ENCODE results near the gene NTN1. TPM values are rescaled to one million over a fixed set of nuclear protein-coding genes. Genes with fewer than 3 reads are reported as not detected.

NTN1 gene
- total and polyA plus RNA-seq, 2 experiments from 2014 or later, result 0.42 to 2.1 TPM

DNA sequence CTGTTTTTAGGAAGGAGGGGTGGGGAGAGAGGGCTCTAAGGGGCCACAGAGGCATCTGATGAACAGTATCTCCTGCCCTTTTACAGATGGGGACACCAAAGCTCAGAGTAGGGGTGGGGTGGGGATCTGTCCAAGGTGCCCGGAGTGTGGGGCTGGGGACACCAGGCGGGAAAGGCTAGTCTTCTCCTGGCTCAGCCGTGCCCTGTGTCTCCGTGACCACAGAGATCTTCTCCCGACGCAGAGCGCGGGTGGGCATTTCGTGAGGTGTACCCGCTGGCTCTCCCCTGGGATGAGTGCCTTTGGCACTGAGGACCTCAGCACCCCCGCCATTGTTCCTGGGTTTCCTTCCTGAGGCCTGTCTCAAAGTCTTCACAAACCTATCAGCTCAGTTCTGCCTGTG, 209.6 kb downstream of the NTN1 start:
- H3K79me2 ChIP-seq, result no peaks in the 10 kb centered on the region
- H2AFZ ChIP-seq, result no peak overlapping the region
- WGBS (ENCODE audit: low lambda C conversion rate, missing lambda C conversion rate), result 95% methylated on average over 6 of the region's 11 CpGs
- no peaks in the 10 kb centered on the region for H3K27me3 ChIP-seq
- peaks cover 3% of the 10 kb centered on the region for H3K4me1 ChIP-seq (ENCODE audit: insufficient read depth)
- H3K9me3 ChIP-seq (ENCODE audit: low read depth), result no peaks in the 10 kb centered on the region
- no peaks in the 10 kb centered on the region for H4K20me1 ChIP-seq (ENCODE audit: insufficient read depth, poor library complexity, severe bottlenecking)
- no peak overlapping the region for H3K4me2 ChIP-seq
- TF ChIP-seq, protein P1, sequence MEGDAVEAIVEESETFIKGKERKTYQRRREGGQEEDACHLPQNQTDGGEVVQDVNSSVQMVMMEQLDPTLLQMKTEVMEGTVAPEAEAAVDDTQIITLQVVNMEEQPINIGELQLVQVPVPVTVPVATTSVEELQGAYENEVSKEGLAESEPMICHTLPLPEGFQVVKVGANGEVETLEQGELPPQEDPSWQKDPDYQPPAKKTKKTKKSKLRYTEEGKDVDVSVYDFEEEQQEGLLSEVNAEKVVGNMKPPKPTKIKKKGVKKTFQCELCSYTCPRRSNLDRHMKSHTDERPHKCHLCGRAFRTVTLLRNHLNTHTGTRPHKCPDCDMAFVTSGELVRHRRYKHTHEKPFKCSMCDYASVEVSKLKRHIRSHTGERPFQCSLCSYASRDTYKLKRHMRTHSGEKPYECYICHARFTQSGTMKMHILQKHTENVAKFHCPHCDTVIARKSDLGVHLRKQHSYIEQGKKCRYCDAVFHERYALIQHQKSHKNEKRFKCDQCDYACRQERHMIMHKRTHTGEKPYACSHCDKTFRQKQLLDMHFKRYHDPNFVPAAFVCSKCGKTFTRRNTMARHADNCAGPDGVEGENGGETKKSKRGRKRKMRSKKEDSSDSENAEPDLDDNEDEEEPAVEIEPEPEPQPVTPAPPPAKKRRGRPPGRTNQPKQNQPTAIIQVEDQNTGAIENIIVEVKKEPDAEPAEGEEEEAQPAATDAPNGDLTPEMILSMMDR (IDR thresholded peaks at IDR 0.05; ENCODE audit: poor library complexity), result no peak
- TF ChIP-seq EZH2 (IDR thresholded peaks at IDR 0.05; ENCODE audit: borderline replicate concordance) (no peak), EZH2phosphoT487 (IDR thresholded peaks at IDR 0.05; ENCODE audit: low read depth, severe bottlenecking, unreplicated experiment) (no peak)
- no peaks in the 10 kb centered on the region for H3K9me2 ChIP-seq (replicated peaks; ENCODE audit: insufficient read depth)
- H3K36me3 ChIP-seq (replicated peaks; ENCODE audit: insufficient read depth, low read depth), result no peaks in the 10 kb centered on the region
- no peak overlapping the region for H3K4me3 ChIP-seq
- no peak for DNase-seq (ENCODE audit: low spot score)
- no peak overlapping the region for H3K27ac ChIP-seq

DNA sequence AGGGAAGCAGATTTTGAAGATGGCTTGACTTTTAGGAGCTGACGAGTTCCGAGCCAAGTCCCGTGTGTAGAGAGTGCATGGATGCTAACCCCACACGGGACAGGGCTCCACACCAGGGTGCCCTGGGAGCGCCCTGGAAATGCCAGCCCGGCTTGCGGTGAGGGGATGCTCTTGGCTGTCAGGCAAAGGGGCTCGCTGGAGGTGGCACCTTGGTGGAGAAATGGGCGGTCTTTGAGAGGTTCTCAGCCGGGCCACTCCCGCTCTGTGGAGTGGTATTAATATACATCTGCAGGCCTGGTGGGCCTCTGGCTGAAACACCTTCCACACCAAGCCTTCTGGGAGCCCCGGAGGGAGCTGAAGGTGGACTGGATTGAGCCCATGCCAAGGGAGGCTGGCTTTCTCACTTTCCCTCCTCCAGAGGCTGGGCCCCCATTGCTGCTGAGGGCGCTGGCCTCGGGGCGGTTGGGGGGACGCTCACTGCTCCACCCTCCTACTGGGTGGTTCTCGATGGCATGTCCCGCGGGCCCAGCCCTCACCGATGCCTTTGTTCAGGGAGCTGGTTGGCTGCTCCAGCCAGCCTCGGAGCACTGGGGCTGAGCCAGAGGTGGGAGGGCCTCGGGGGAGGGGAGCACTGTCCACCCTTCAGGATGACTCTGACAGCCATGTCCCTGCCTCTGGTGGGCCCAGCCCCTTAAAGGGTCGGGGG, 210.3 kb downstream of the NTN1 start:
- Histone ChIP-seq H3K79me2 (no peaks in the 10 kb centered on the region), H4K20me1 (ENCODE audit: insufficient read depth, poor library complexity, severe bottlenecking) (no peaks in the 10 kb centered on the region), H3K4me2 (no peak overlapping the region), H3K9me2 (replicated peaks; ENCODE audit: insufficient read depth) (no peaks in the 10 kb centered on the region), H3K4me3 (no peak overlapping the region), H3K27me3 (no peaks in the 10 kb centered on the region), H3K9me3 (ENCODE audit: low read depth) (no peaks in the 10 kb centered on the region), H3K4me1 (ENCODE audit: insufficient read depth) (peaks cover 3% of the 10 kb centered on the region), H3K27ac (no peak overlapping the region), H2AFZ (no peak overlapping the region), H3K36me3 (replicated peaks; ENCODE audit: insufficient read depth, low read depth) (no peaks in the 10 kb centered on the region)
- 94% methylated on average over 23 of the region's 23 CpGs for WGBS (ENCODE audit: low lambda C conversion rate, missing lambda C conversion rate)
- DNase-seq (ENCODE audit: low spot score), result no peak
- no peak for TF ChIP-seq EZH2 (IDR thresholded peaks at IDR 0.05; ENCODE audit: borderline replicate concordance)
- TF ChIP-seq, protein P1 (IDR thresholded peaks at IDR 0.05; ENCODE audit: poor library complexity), result no peak
- TF ChIP-seq EZH2phosphoT487 (IDR thresholded peaks at IDR 0.05; ENCODE audit: low read depth, severe bottlenecking, unreplicated experiment), result no peak

DNA sequence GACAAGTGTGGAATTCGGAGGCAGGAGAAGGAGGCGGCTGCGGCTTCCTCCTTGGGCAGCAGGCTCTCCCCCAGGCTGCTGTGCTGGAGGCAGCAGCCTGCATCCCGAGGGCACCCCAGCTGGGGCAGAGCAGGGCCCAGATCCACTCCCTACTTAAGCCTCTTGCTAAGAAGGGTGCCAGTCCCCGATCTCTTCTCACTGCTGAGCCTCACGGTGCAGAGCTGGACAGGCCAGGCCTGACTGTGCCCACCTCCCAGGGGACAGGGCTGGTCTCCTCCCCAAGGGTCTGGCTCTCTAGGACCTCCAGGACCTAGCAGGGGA, 210.8 kb downstream of the NTN1 start:
- Histone ChIP-seq H3K79me2 (no peaks in the 10 kb centered on the region), H4K20me1 (ENCODE audit: insufficient read depth, poor library complexity, severe bottlenecking) (no peaks in the 10 kb centered on the region), H2AFZ (no peak overlapping the region), H3K36me3 (replicated peaks; ENCODE audit: insufficient read depth, low read depth) (no peaks in the 10 kb centered on the region), H3K4me1 (ENCODE audit: insufficient read depth) (peaks cover 3% of the 10 kb centered on the region), H3K9me2 (replicated peaks; ENCODE audit: insufficient read depth) (no peaks in the 10 kb centered on the region), H3K4me2 (no peak overlapping the region), H3K4me3 (no peak overlapping the region), H3K9me3 (ENCODE audit: low read depth) (no peaks in the 10 kb centered on the region), H3K27me3 (no peaks in the 10 kb centered on the region), H3K27ac (no peak overlapping the region)
- DNase-seq (ENCODE audit: low spot score), result no peak
- no peak for TF ChIP-seq EZH2 (IDR thresholded peaks at IDR 0.05; ENCODE audit: borderline replicate concordance)
- TF ChIP-seq, protein P1 (IDR thresholded peaks at IDR 0.05; ENCODE audit: poor library complexity), result no peak
- no peak for TF ChIP-seq EZH2phosphoT487 (IDR thresholded peaks at IDR 0.05; ENCODE audit: low read depth, severe bottlenecking, unreplicated experiment)
- WGBS (ENCODE audit: low lambda C conversion rate, missing lambda C conversion rate), result 85% methylated on average over 6 of the region's 6 CpGs

Measured in hepatocyte (in vitro differentiated cells).